Endothelial cell of hepatic sinusoid (primary cell): Measurements from ENCODE around the gene ODAPH.
"Not testable (repeated sequence)": the region's sequence is repeated elsewhere in the genome, so short reads cannot be mapped to it uniquely, and the experiment has no call there.

Source experiments
- in situ Hi-C: cut with HindIII; loops from 2 replicates; pipeline ENCODE4 v1.10.0; 2017; ENCODE audit warnings: low sequenced_read_pairs

The ODAPH gene

DNA sequence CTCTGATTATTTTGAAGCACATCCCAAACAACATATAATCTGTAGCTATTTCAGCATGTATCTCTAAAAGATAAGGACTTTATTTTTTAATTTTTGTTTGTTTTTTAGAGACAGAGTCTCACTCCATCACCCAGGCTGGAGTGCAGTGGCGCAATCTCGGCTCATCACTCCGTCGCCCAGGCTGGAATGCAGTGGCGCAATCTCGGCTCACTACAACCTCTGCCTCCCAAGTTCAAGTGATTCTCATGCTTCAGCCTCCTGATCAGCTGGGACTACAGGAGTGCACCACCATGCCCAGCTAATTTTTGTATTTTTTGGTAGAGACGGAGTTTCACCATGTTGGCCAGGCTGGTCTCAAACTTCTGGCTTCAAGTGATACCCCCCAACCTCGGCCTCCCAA is 11.6 kb upstream of the ODAPH start:
- in situ Hi-C loops = not testable (repeated sequence)

DNA sequence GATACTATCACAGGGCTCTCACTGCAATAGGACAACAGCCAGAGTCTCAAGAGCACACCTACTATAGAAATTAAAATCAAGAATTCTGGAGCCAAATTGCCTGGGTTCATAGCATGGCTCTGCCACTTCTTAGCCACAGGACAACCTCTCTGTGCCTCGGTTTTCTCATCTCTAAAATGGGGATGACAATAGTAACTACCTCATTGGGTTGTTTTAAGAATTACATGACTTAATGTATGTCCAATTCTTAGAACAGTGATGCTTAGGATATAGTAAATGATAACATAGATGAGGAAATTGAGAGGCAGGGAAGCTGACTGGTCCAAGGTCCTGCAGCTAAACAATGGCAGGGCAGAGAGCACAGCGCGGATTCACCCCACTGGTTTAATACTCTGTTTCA is 11.0 kb upstream of the ODAPH start:
- in situ Hi-C loops = no loop called here

DNA sequence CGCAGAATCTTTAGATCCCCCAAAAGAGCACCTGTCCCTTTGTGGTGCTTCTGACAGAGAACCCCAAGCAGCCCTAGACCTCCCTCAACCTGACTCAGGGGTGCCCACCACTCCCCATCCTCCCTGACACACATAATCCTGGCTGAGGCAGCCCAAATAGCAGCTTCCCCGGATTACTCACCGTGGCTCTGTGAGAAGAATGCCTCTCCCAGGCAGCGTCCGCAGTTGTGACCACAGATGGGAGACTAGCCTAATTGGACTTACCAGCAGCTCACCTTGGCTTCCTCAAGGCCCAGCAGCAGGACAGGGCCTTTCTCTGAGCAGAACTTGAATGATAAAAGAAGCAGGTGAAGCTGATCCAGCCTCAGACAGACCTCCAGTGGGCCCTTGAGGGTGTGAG is 10.3 kb upstream of the ODAPH start:
- in situ Hi-C loops = no loop called here

GRCh38 chr4:75547647-75548387 is 8.0 kb upstream of the ODAPH start:
- in situ Hi-C loops = no loop called here

DNA sequence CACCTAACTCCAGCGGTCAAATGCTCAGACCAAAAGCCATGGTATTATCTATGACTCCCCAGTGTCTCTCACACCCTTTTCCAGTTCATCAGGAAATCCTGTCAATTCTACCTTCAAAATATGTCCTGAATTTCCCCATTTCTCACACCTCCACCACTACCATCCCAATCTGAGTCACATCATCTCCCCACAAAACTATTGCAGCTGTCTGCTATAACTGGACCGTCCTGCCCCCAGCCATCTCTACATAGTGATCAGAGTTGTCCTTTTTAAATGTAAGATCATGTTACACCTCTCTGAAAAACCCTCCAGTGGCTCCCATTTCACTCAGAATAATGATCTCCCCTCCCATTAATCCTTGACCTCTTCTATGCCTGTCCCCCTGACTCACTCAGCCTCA is 6.8 kb upstream of the ODAPH start:
- in situ Hi-C loops = no loop called here

DNA sequence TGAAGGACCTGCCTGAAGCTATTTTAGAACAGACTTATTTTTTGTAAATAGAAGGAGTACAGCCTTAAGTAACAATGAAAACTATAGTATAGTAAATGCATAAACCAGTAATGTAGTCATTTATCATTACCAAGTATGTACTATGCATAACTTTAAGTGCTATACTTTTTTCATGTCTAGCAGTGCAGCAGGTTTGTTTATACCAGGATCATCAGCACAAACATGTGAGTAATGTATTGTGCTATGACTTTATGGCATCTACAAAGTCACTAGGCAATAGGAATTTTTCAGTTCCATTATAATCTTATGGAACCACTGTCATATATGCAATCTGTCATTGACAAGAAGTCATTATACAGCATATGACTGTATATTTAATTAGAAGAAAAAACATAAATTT is 3.4 kb upstream of the ODAPH start:
- in situ Hi-C loops = no loop called here

DNA sequence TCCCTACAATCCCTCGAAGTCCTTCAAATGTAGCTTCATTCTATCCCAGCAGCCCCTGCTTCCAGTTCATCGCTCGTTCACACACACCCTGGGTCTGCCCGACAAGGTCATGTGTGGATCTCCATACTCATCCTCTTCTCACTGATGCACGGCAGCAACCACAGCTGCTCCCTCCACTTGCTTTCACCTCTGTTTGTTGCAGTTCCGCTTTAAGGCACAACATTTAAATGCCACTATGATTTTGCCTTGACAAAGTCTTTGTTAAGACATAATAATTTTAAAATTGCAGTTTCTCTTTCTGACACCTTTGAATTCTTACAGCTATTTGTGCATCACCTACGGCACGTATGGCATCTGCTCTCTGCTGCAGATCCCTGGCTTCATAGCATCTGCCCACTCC is 1.8 kb downstream of the ODAPH start:
- in situ Hi-C loops = no loop called here

DNA sequence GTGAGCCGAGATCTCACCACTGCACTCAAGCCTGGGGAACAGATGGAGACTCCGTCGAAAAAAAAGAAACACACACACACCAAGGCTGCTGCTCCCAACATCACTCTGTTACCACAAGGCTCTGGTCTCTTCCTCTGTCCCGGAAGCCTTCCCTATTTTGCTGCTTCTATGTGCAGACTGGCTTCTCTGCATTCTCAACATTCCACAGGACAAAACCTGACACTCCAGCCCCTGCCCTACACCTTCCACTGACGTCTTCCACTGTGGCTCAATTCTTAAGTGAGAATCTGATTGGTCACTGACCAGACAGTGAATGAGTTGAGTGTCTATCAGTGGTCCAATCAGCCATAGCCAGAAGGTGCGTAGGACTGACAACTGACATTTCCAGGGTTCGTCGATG is 5.9 kb downstream of the ODAPH start:
- in situ Hi-C loops = loop anchor here (5.0 kb wide), 2 partner anchors 46 to 91 kb away; no protein-coding TSS in a partner anchor

- in situ Hi-C loops = loop anchor here (5.0 kb wide), 2 partner anchors 43 to 88 kb away; no protein-coding TSS in a partner anchor
Measured at GRCh38 chr4:75564023-75564422, 8.2 kb downstream of the ODAPH start.

GRCh38 chr4:75565481-75565880 is 9.6 kb downstream of the ODAPH start:
- in situ Hi-C loops = no loop called here

- in situ Hi-C loops = no loop called here
Measured at GRCh38 chr4:75566911-75567310, 11.0 kb downstream of the ODAPH start.

GRCh38 chr4:75567725-75568124 is 11.9 kb downstream of the ODAPH start:
- in situ Hi-C loops = no loop called here

DNA sequence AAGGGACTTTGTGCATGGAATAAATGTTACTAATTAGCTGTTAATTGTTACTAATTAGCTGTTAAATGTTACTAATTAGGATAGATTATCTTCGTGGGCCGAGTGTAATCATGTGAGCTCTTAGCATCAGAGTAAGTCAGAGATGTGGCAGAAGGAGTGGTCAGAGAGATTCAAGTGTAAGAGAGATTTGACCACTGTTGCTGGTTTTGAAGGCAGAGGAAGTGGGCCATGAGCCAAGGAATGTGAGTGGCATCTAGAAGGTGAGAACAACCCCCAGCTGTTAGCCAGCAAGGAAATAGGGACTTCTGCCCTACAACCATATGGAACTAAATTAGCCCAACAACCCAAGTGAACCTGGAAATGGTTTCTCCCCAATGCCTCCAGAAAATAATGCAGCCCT is 28.2 kb downstream of the ODAPH start:
- in situ Hi-C loops = no loop called here

- in situ Hi-C loops = no loop called here
Measured at GRCh38 chr4:75593393-75593792, 37.5 kb downstream of the ODAPH start.

GRCh38 chr4:75596061-75596460 is 40.2 kb downstream of the ODAPH start:
- in situ Hi-C loops = no loop called here

DNA sequence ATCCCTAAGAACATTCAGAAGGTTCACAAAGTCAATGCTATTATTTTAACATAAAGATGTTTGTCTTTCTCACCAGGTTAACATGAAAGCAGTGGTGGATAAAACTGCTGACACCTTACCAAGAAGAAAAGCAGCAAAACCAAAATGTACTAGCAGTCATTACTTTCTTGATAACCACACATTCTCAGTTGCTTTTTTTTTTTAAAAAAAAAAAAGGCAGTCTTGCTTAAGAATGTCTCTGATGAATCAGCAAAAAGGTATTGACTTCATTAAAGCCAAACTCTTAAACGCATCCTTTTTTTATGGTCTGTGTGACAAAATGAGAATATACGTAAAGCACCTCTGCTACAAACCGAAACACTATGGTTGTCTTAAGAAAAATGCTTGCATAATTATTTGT is 42.5 kb downstream of the ODAPH start:
- in situ Hi-C loops = no loop called here

DNA sequence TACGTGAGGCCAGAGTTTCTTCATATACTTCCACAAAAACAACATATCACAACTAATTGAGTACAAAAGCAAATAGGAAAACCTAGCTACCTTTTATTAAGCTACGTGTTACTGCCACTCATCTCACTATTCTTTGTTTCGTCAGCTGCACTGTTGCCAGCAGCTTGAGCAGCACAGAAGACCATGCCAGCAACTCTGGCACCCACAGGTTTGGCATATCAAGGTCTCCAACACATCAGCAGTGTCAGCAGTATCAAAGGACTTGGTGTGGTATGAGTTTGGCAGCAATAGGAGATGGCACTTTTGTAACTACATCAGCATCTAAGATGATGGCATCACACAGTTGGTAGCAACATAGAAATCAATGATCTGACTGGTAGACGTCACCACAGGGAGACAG is 43.8 kb downstream of the ODAPH start:
- in situ Hi-C loops = no loop called here

DNA sequence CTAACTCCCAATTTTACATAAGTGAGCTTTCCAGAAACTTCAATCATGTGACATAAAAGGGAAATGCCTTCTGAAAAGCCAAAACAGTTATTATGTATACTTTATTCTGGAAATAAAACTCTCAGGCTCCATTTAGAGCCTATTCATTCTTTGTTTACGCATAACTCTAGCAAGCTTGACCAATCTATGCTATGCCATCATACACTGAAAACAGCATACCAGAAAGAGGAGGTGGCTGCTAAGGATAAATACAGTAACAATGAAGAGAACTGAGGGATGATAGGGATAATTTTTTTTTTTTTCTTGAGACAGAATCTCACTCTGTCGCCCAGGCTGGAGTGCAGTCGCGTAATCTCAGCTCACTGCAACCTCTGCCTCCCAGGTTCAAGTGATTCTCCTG is 50.1 kb downstream of the ODAPH start:
- in situ Hi-C loops = loop anchor here (5.0 kb wide), 1 partner anchor 44 kb away; no protein-coding TSS in a partner anchor

DNA sequence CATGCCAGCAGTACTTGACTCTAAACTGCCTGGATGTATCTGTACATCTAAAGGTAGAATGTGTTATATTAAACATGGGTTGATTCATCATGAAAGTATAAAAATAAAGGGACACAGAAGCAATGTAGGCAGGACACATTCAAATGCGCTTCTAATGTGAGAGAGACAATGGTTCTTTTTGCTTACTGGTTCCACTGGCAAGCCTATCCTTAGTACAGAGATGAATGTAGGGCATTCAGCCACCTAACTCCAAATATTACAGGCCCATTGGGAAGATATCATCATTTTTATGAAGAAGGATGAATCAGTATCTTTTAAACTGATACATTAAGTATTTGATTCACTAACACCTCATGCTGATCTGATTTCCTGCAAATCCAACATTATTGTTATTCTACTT is 56.4 kb downstream of the ODAPH start:
- in situ Hi-C loops = no loop called here
